ENCODE results near the gene MKI67. TPM values are rescaled to one million over a fixed set of nuclear protein-coding genes. Genes with fewer than 3 reads are reported as not detected.

MKI67 gene
- total and polyA plus RNA-seq, 2 of the 13 experiments (the other 11 are each of a cell fraction or from before 2014, with no cell fraction given), result 6.7 to 22.9 TPM

- TF ChIP-seq ZBTB8A (CRISPR knock-in tag; IDR thresholded peaks at IDR 0.05; ENCODE audit: borderline replicate concordance, low read depth), result no peak
- TF ChIP-seq ZNF740 (CRISPR knock-in tag; IDR thresholded peaks at IDR 0.05), result no peak
These were observed 48.9 kb downstream of the MKI67 start (continued) for GRCh38 chr10:128077155-128077875.

GRCh38 chr10:128074589-128074988 lies 51.6 kb downstream of the MKI67 start:
- DNase-seq (ENCODE audit: low spot score) (no peak), ATAC-seq (no peak), FAIRE-seq (no peak)
- in situ Hi-C loops (cut with HindIII; ENCODE audit: extremely low pct_ligation_motif_present, low pct_unique_long_range_greater_than_20kb), result no loop called here
- Histone ChIP-seq H3K9me3 (ENCODE audit: low read length) (no peaks in the 10 kb centered on the region), H3K4me2 (ENCODE audit: low read depth, low read length) (no peak overlapping the region), H3K36me3 (replicated peaks in 1 of 2; ENCODE audit: control insufficient read depth in 1 of 2, insufficient read depth in 2 of 2, low read length in 2 of 2) (no peaks in the 10 kb centered on the region), H3K4me1 (ENCODE audit: insufficient read depth, low read length) (no peaks in the 10 kb centered on the region), H3K27ac (ENCODE audit: extremely low read length, insufficient read depth, low read length) (no peak overlapping the region), H2AFZ (ENCODE audit: low read length) (no peak overlapping the region), H3K9ac (ENCODE audit: insufficient read depth, low read depth, low read length) (no peak overlapping the region), H3K79me2 (ENCODE audit: insufficient read depth, low read length) (no peaks in the 10 kb centered on the region), H3K27me3 (ENCODE audit: control insufficient read depth in 1 of 2, insufficient read depth in 2 of 2, low read length in 2 of 2) (peaks cover 10 to 51% of the 10 kb centered on the region in 2 experiments; a peak in 4 of 5 replicates), H3K4me3 (replicated peaks in 1 of 3; ENCODE audit: insufficient read depth in 1 of 3, low read depth in 2 of 3, low read length in 3 of 3) (no peak overlapping the region), H4K20me1 (ENCODE audit: insufficient read depth, low read length) (no peaks in the 10 kb centered on the region)
- CTCF ChIA-PET (ENCODE audit: low intra/inter-chr PET ratio, low total read pairs), result no interaction called here
- 75% methylated on average over 5 of the region's 5 CpGs for WGBS (ENCODE audit: low lambda C conversion rate)
- BruUV-seq (replicated peaks), result no TSS peak
- POLR2A ChIA-PET, result no interaction called here
- intact Hi-C loops (cut with micrococcal nuclease; ENCODE audit: unreplicated experiment), result no loop called here
- TF ChIP-seq ZNF343 (CRISPR knock-in tag; IDR thresholded peaks at IDR 0.05) (no peak), NBN (conservative IDR thresholded peaks at IDR 0.05) (no peak), RFX1 (IDR thresholded peaks at IDR 0.05) (no peak), ZNF512 (CRISPR knock-in tag; IDR thresholded peaks at IDR 0.05) (no peak), FOXP1 (IDR thresholded peaks at IDR 0.05) (no peak), FOXP1 (CRISPR knock-in tag; IDR thresholded peaks at IDR 0.05) (no peak), ZNF691 (CRISPR knock-in tag; IDR thresholded peaks at IDR 0.05; ENCODE audit: borderline replicate concordance, low read depth) (no peak), FOXK2 (IDR thresholded peaks at IDR 0.05) (no peak), MYC (CRISPR knock-in tag; IDR thresholded peaks at IDR 0.05; ENCODE audit: borderline replicate concordance) (no peak), SKIL (CRISPR knock-in tag; IDR thresholded peaks at IDR 0.05; ENCODE audit: borderline replicate concordance) (no peak), MAF1 (CRISPR knock-in tag; IDR thresholded peaks at IDR 0.05; ENCODE audit: borderline replicate concordance) (no peak), EEA1 (CRISPR knock-in tag; IDR thresholded peaks at IDR 0.05; ENCODE audit: borderline replicate concordance) (no peak), ELF4 (CRISPR knock-in tag; IDR thresholded peaks at IDR 0.05; ENCODE audit: borderline replicate concordance) (no peak), IRX3 (CRISPR knock-in tag; IDR thresholded peaks at IDR 0.05; ENCODE audit: borderline replicate concordance, low read depth) (no peak)
